Liver (tissue), 9 donors: ENCODE data around the gene EHD4. TPM values are rescaled to one million over a fixed set of nuclear protein-coding genes. Genes with fewer than 3 reads are reported as not detected.

Experiments
- DNase-seq: peaks from one replicate; pipeline ENCODE4 v3.0.0-alpha.2; 2017; ENCODE audit warnings: low spot score
- H3K27ac ChIP-seq, 2 donors: one replicate each; pipeline ENCODE4 v1.7.0; 2013; ENCODE audit warnings: inconsistent platforms in 2 of 2, low read length in 2 of 2, control low read depth in 1 of 2, low read depth in 1 of 2, mild to moderate bottlenecking in 1 of 2
- H3K27me3 ChIP-seq, 4 donors: one replicate each; pipeline versions ENCODE4 v1.6.1 to v1.7.0; 2013; ENCODE audit warnings: low read length in 3 of 4, inconsistent platforms in 1 of 4, mild to moderate bottlenecking in 1 of 4, moderate library complexity in 1 of 4; ENCODE audit not compliant: control insufficient read depth in 4 of 4, insufficient read depth in 4 of 4
- H3K36me3 ChIP-seq, 4 donors: one replicate each; pipeline versions ENCODE4 v1.6.1 to v1.7.0; 2013; ENCODE audit warnings: low read length in 3 of 4, mild to moderate bottlenecking in 3 of 4, low read depth in 1 of 4, moderate library complexity in 1 of 4; ENCODE audit not compliant: control insufficient read depth in 4 of 4, insufficient read depth in 3 of 4
- H3K4me1 ChIP-seq, 4 donors: one replicate each; pipeline versions ENCODE4 v1.6.1 to v1.7.0; 2013; ENCODE audit warnings: low read length in 3 of 4, mild to moderate bottlenecking in 3 of 4, moderate library complexity in 1 of 4; ENCODE audit not compliant: control insufficient read depth in 4 of 4, insufficient read depth in 4 of 4
- H3K4me3 ChIP-seq, 3 donors: one replicate each; pipeline versions ENCODE4 v1.6.1 to v1.7.0; 2013; ENCODE audit warnings: low read length in 3 of 3, control low read depth in 1 of 3, low read depth in 1 of 3, mild to moderate bottlenecking in 1 of 3
- H3K9ac ChIP-seq, 2 donors: one replicate each; pipeline ENCODE4 v1.7.0; 2013; ENCODE audit warnings: low read length in 2 of 2, mild to moderate bottlenecking in 2 of 2, moderate library complexity in 2 of 2, control low read depth in 1 of 2, low read depth in 1 of 2
- H3K9me3 ChIP-seq, 4 donors: one replicate each; pipeline versions ENCODE4 v1.6.1 to v1.7.0; 2013; ENCODE audit warnings: low read length in 3 of 4; ENCODE audit not compliant: control insufficient read depth in 4 of 4
- ATF3 ChIP-seq: IDR thresholded peaks from 2 replicates; pipeline ENCODE4 v1.6.1; 2016; ENCODE audit warnings: antibody characterized with exemption
- CTCF ChIP-seq: fragments of 150-350 bp; IDR thresholded peaks from 2 replicates; pipeline ENCODE4 v1.5.1; 2017; ENCODE audit warnings: improper control_type of control experiment, low read depth, low read length; ENCODE audit not compliant: missing input control
- FOXA1 ChIP-seq: IDR thresholded peaks from 2 replicates; pipeline ENCODE4 v1.6.1; 2016; ENCODE audit warnings: antibody characterized with exemption
- FOXA2 ChIP-seq: IDR thresholded peaks from 2 replicates; pipeline ENCODE4 v1.6.1; 2016; ENCODE audit warnings: antibody characterized with exemption
- GABPA ChIP-seq, 2 donors: IDR thresholded peaks in 1 of 2; conservative IDR thresholded peaks in 1 of 2; 2 replicates each; pipeline ENCODE4 v1.6.1; 2016; ENCODE audit warnings: antibody characterized with exemption in 2 of 2, mild to moderate bottlenecking in 1 of 2, moderate library complexity in 1 of 2
- HNF4A ChIP-seq, 2 donors: conservative IDR thresholded peaks; 2 replicates each; pipeline ENCODE4 v1.6.1; 2016; ENCODE audit warnings: antibody characterized with exemption in 2 of 2, mild to moderate bottlenecking in 2 of 2
- HNF4G ChIP-seq: IDR thresholded peaks from 2 replicates; pipeline ENCODE4 v1.6.1; 2016; ENCODE audit warnings: antibody characterized with exemption
- RAD21 ChIP-seq, 2 donors: IDR thresholded peaks; 2 replicates each; pipeline ENCODE4 v1.6.1; 2016; ENCODE audit warnings: antibody characterized with exemption in 2 of 2, mild to moderate bottlenecking in 2 of 2
- RXRA ChIP-seq, 2 donors: IDR thresholded peaks; 2 replicates each; pipeline ENCODE4 v1.6.1; 2017 to 2018; ENCODE audit warnings: antibody characterized with exemption in 2 of 2, mild to moderate bottlenecking in 1 of 2
- SP1 ChIP-seq: IDR thresholded peaks from 2 replicates; pipeline ENCODE4 v1.6.1; 2018; ENCODE audit warnings: antibody characterized with exemption, mild to moderate bottlenecking
- TAF1 ChIP-seq: conservative IDR thresholded peaks from 2 replicates; pipeline ENCODE4 v1.6.1; 2016; ENCODE audit warnings: antibody characterized with exemption, mild to moderate bottlenecking
- YY1 ChIP-seq: IDR thresholded peaks from 2 replicates; pipeline ENCODE4 v1.6.1; 2016; ENCODE audit warnings: antibody characterized with exemption, mild to moderate bottlenecking
- ZBTB33 ChIP-seq: IDR thresholded peaks from 2 replicates; pipeline ENCODE4 v1.6.1; 2016; ENCODE audit warnings: antibody characterized with exemption
- WGBS: extraction: QIAGEN DNeasy Blood & Tissue Kit; methylation state at CpG from one replicate; pipeline ENCODE4 v1.1.7; 2013; 5-methylcytosine and 5-hydroxymethylcytosine counted together
- polyA plus RNA-seq, 2 donors: library from polyadenylated mRNA; stranded (reverse) in 1 of 2; unstranded in 1 of 2; fragments of 200-250 nt in 1 of 2; fragments of >200 nt in 1 of 2; fragmentation: Nextera tagmentation in 1 of 2; extraction: Ambion mirVana in 1 of 2; gene quantifications; one replicate each; pipeline versions ENCODE4 v1.2.1 to v1.2.3, GENCODE V29; 2013 to 2015
- total RNA-seq, 2 donors: library from RNA; depleted of rRNA; stranded (reverse); fragments of >200 nt; gene quantifications; one replicate each; pipeline ENCODE4 v1.2.3, GENCODE V29; 2014
- donor health status: healthy.
- donor health status: healthy.
- donor health status: healthy.
- donor health status: healthy.
- donor health status: healthy.

The EHD4 gene
- total and polyA plus RNA-seq, 4 donors = 3.3 to 10.0 (median 6.2) TPM

GRCh38 chr15:41977757-41978383 lies 5.5 kb upstream of the EHD4 start (continued):
- TF ChIP-seq ATF3 (no peak), FOXA1 (no peak), RXRA (IDR thresholded peaks at IDR 0.05) (no peak), CTCF (no peak), GABPA (IDR thresholded peaks at IDR 0.05 in 1 of 2, conservative IDR thresholded peaks at IDR 0.05 in 1 of 2) (no peak), SP1 (no peak), YY1 (no peak), HNF4G (no peak)

- no peak for DNase-seq
- H3K36me3 ChIP-seq = no peaks in the 10 kb centered on the region
- no peaks in the 10 kb centered on the region for H3K27me3 ChIP-seq
- no peak overlapping the region for H3K4me3 ChIP-seq
- no peak overlapping the region for H3K9ac ChIP-seq
- no peaks in the 10 kb centered on the region for H3K9me3 ChIP-seq
- no peak overlapping the region for H3K27ac ChIP-seq
- TF ChIP-seq FOXA2 = no peak
- TF ChIP-seq RAD21 (IDR thresholded peaks at IDR 0.05) = no peak
- no peak for TF ChIP-seq GABPA (IDR thresholded peaks at IDR 0.05 in 1 of 2, conservative IDR thresholded peaks at IDR 0.05 in 1 of 2)
- TF ChIP-seq ZBTB33 = no peak
- peaks cover 0 to 12% (median 7%) of the 10 kb centered on the region in 4 donors for H3K4me1 ChIP-seq
- WGBS = 56% methylated on average over 2 of the region's 2 CpGs
Measured at GRCh38 chr15:41975669-41976068, 3.3 kb upstream of the EHD4 start.

- Histone ChIP-seq H3K9me3 (no peaks in the 10 kb centered on the region), H3K4me1 (peaks cover 2 to 23% (median 12%) of the 10 kb centered on the region in 4 donors), H3K4me3 (no peak overlapping the region), H3K36me3 (no peaks in the 10 kb centered on the region), H3K27me3 (no peaks in the 10 kb centered on the region), H3K9ac (no peak overlapping the region), H3K27ac (no peak overlapping the region)
- TF ChIP-seq GABPA (IDR thresholded peaks at IDR 0.05 in 1 of 2, conservative IDR thresholded peaks at IDR 0.05 in 1 of 2) = no peak
- TF ChIP-seq TAF1 = no peak
- no peak for TF ChIP-seq RXRA (IDR thresholded peaks at IDR 0.05)
- no peak for TF ChIP-seq ATF3
- TF ChIP-seq HNF4A (conservative IDR thresholded peaks at IDR 0.05) = no peak
- TF ChIP-seq ZBTB33 = no peak
- WGBS = 79% methylated on average over 1 of the region's 1 CpG
- DNase-seq = no peak
Measured at GRCh38 chr15:41974041-41974440, 1.7 kb upstream of the EHD4 start.
